Activated CD8-positive, alpha-beta memory T cell treated with anti-CD3 and anti-CD28 coated beads for 4 hours (primary cell): Measurements from ENCODE around the gene SLC6A7.

Experiments used
- DNase-seq, 2 donors: peaks; one replicate each; pipeline ENCODE4 v3.0.0-alpha.2; 2020; ENCODE audit warnings: low read depth in 2 of 2

The SLC6A7 gene

DNA sequence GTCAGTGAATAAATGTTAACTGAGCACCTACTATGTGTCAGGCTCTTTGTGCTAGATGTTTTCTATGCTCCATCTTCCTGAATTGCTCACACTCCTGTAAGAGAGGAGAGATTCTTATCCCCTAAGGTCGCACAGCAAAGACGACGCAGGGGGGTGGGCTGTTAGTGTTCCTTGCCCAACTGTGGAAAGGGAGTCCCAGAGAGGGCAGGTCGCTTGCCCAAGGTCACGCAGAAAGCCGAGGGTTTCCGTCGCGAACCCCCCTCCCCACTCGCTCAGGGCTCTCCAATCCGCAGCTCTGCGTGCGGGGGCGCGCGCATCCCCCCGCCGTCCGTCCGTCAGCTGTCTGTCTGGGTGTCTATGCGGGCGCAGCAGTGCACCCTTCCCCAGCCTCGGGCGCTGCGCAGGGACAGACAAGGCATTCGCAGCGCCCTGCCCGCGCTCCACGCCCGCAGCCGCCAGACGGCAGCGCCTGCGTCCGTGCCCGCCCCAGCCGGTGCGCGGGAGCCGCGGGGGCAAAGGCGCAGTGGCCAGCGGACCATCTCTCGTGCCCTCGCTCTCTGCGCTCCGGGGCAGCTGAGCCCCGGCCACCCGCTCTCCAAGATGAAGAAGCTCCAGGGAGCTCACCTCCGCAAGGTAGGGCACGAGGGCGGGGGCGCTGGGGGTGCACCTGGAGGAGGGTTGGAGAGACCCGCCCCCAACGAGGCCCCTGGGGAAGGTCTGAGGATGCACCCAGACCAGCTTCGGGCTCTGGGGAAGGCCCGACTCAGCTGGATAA, at the start of gene SLC6A7:
Gene SLC6A7, plus strand, starts transcription at position 335 of the 775 bp plus-strand sequence. Its CDS starts 266 bp downstream, at position 601.
- DNase-seq: no peak

DNA sequence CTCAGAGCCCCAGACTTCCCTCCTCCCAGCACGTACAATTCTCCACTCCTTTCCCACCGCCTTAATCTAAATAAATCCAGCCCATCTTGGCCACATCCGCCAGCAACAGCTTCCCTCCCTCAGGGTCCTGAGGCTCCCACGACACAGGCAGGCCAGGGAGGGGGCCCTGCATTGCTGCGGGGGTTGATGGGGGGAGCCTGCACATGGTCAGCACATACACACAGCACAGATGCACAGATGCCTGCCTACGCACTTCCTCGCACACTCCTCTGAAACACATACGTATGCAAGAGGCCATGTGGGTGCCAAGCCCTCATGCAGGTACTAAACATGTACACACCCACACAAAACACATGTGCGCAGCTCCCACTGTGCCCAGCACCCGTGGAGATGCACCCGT, 49.0 kb upstream of the SLC6A7 start:
- DNase-seq: no peak

DNA sequence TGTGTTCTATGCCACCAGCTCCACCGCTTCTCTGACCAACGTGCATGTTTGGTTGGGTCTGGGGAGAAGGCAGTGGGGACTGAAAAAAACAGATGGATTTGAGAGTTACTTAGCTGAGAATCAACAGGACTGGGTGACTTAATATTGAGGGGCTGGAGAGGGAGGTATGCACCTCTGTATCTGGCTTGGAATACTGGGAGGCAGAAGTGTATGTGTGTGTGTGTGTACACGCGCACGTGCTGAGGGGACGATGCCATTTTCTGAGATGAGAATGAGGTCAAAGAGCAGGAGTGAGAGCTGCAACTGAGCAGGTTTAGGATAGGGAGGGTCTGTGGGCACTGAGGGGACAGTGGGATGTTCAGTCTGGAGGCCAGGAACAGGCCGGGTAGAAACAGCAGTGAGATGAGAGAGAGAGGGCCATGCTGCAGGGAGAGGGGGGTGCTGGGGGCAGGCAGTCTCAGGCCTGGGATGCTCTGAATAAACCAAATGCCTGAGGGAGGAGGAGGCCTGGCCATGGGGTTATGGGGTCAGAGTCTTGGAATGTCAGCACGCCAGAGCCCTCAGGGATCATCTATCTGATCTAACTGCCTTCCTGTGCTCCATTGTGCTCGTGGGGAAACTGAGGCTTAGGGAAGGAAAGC, 48.2 kb upstream of the SLC6A7 start:
- DNase-seq: no peak

DNA sequence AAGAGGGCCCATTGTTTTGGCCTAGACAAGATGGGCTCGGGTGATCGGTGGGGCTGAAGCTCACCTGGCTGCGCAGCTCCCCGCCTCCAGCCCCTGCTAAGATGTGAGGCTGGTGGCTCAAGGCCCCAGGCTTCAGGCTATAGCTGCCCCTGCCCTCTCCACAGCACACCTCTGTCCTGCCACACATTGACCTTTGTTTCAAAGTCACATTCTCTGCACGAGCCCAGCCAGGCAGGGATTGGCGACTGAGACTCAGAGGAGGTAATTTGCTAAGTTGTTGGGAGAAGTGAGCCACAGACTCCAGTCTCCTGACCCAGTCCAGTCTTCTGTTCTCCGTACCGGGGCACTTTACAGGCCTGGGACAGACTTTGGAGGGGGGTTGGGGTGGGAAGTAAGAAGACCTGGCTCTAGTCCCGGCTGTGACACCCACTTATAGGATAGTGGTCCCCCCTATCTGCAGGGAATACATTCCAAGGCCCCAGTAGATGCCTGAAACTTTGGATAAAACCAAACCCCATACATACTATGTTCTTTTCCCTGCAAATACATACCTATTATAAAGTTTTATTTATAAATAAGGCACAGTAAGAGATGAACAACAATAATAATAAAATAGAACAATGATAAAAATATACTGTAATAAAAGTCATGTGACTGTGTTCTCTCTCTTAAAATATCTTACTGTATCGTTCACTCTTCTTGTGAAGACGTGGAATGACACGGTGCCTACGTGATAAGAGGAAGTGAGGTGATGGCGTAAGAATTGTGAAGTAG, 47.5 kb upstream of the SLC6A7 start:
- DNase-seq: no peak

DNA sequence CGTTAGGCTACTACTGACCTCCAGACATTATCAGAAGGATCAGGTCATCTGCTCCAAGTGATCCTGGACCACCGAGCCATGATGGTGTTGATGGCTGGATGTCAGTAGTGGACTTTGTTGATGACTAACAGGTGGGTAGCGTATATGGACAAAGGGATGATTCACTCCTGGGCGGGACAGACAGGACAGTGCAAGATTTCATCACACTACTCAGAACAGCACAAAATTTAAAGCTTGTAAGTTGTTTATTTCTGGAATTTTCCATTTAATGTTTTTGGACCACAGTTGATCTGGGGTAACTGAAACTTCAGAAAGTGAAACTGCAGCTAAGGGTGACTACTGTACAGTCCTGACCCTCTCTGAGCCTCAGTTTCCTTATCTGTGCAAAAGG, 46.9 kb upstream of the SLC6A7 start:
- no peak for DNase-seq

DNA sequence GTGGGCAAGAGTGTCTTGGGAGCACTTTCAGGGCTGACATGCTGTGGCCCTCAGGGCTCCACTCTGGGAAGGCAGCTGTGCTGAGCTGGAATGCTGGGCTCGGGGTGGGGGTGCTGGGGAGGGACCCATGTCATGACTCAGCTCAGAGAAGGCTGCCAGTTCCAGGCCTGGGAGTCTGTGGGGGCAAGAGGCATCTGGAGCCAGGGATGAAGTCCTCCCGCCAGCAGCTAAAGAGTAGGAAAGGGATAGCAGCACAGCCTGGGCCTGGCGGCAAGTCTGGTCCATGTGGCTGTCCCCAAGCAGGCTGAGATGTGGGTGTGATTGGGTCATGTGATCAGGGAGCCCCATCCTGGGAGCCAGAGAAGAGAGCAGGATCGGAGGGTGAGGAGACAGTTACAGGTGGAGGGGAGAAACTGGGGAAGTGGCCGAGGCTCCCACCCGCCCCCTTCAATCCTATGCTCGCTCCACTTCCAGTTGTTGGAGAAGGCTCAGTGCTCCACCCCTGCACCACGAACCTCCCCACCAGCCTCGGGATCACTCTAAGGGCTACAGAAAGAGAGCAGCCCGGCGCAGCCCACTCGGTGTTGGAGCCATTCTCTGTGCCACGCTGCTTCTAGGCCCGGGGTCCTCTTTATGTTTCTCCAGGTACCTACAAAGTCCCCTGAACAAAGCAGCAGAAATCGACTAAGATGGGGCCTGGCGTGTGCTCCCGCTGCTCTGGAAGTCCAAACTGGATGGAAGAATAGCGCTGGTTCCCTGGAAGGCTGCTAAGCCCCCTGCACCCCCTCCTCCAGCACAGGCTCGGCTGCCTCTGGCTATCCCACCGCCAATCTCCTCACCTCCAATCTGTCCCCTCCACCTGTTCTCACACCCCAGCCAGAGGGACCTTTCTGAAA, 46.3 kb upstream of the SLC6A7 start:
- no peak for DNase-seq

DNA sequence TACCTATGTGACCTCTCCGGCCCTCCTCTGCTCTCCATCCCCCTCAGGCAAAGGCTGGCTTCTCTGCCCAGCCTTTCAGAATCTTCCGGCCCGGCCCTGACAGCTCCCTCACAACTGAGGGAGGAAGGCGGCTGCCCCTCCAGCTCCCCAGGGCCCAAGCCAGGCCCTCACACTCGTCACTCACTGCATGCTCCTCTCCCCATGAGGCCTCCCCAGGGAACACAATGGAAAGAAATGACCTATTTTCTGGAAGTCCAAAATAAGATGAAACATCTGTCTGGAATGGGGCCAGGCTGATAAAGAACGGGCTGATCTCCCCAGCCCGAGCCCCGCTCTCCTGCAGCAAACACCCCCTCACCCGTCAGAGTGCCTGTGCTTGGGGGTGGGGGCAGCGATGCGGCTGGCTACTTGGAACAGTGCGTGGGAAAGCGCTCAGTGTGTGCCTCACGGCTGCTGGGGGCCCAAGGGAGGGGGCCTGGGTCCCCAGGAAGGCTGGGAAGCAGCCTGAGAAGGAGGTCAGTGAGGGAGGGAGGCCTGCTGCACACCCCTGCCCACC, 45.5 kb upstream of the SLC6A7 start:
- DNase-seq: no peak

DNA sequence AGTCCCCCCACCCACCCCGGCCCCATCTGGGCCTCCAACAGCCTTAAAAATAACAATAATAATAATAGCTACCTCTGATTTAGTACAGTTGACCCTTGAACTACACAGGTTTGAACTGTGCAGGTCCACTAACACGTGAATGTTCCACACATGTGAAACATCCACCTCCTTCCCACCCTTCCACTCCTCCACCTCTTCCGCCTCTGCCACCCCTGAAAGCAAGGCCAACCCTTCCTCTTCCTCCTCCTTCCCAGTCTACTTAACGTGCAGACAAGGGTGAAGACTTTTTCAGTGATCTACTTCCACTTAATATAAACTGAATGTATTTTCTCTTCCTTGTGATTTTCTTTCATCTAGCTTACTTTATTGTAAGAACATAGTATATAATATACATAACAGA, 45.0 kb upstream of the SLC6A7 start:
- no peak for DNase-seq

DNA sequence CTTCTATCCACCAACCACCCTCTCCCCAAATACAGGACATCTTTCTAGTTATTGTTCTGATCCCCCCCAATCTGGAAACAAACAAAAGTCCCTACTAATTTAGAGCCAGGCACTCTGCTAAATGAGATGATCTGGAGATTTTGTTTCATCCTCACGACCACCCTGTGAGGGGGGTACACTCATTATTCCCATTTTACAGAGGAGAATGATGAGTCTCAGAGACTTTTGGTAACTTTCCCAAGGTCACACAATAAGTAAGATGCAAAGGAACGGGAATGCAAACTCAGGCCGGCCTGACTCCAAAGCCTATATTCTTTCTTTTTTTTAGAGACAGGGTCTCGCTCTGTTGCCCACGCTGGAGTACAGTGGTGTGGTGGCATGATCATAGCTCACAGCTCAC, 43.6 kb upstream of the SLC6A7 start:
- no peak for DNase-seq

DNA sequence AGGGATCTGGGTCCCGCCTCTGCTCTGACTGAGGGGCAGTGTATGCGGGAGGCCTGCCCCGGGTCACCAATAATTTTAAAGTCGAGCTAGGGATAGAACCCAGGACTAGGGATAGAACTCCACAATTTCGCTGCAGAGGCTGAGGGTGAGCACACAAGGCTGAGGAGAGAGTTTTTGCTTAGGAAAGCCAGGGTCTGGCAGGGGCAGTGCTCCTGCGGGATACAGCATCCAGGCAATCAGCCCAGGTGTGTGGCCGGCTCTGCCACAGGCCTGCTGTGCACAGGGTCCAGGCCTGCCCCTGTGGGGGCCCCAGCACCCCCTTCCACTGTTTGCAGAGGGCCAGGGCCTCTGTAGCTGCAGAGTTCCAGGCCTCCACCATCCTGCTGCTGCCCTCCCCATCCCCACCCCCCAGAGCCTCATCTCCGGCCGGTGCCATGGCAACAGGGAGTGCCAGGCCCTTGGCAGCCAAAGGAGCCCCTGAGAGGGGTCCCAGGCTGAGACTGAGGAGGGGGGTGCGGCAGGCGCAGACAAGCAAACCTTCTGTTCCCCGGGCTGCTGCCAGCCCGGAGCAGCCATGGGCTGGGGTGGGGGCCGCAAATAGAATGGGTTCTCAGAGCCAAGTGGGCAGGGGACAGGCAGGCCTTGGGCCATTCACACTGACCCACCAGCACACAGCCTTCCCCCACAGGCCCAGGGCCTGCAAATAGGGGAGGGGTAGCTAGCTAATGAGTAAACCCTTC, 42.8 kb upstream of the SLC6A7 start:
- DNase-seq: no peak

DNA sequence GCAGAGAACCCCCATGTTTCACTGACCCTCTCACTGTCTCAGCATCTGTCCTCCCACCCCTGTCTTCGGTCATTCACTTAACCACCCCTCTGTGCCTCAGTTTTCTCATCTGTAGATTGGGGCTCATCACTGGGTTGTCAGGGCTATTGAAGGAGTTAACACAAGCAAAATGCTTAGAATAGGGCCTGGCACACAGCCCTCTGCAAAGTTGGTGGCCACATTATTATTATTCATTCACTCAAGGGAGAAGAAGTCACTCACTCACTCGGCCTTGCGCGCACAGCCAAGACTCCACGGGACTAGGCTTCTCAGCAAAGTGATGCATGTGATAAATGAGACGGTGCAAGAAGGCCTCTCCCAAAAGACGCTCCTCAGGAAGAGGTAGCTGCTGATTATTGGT, 42.2 kb upstream of the SLC6A7 start:
- DNase-seq: no peak

DNA sequence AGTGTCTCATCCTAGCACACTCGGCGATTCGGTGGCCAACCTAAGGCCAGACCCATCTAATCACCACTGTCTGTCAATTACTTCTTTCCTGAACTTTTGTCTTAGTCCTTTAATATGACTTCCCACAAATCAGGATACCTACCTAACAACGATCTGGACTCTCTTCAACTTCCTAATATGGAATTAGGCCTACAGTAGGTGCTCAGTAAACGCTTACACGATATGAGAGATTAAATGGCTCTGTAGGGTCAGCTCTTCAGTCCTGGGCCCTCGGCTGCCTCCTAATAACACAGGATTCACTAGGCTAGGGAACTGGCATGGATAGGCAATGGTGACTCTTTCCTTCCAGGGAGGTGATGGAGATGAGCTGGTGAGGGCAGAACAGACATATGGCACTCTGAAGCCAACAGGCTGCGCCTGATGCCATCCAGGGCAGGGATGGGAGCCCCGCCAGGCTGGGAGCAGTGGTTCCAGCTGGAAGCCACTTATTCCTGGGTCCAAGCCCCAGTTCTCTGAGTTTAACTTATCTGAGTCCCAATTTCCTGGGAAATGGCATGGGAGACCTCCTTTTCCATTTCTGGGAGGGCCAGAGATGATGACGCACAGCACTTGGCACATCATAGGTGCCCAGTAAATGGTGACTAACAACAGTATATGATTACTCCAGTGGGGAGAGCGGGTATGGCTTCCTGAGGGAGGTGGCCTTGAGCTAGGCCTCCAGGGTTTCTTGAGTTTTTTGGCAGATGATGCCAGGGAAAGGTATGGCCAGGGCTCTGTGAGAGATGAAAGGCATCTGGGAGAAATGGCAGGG, 41.5 kb upstream of the SLC6A7 start:
- DNase-seq: no peak

DNA sequence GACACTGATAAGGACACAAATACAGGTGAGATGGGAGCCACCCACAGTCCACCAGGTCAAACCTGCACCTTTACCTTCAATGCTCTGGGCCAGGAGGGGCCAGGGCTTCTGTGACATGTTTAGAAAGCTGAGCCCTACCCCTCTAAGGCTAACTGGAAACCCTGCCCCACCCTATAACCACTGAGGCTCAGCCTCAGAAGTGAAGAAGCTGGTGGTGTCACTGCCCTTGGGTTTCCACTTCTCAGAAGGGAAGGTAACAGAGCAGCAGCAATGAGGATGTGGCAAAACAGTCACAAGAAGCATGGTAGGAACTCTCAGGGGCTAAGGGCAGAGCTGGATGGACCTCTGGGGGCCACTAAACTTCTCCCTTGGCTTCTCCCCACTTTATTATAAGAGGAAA, 40.2 kb upstream of the SLC6A7 start:
- DNase-seq: no peak

DNA sequence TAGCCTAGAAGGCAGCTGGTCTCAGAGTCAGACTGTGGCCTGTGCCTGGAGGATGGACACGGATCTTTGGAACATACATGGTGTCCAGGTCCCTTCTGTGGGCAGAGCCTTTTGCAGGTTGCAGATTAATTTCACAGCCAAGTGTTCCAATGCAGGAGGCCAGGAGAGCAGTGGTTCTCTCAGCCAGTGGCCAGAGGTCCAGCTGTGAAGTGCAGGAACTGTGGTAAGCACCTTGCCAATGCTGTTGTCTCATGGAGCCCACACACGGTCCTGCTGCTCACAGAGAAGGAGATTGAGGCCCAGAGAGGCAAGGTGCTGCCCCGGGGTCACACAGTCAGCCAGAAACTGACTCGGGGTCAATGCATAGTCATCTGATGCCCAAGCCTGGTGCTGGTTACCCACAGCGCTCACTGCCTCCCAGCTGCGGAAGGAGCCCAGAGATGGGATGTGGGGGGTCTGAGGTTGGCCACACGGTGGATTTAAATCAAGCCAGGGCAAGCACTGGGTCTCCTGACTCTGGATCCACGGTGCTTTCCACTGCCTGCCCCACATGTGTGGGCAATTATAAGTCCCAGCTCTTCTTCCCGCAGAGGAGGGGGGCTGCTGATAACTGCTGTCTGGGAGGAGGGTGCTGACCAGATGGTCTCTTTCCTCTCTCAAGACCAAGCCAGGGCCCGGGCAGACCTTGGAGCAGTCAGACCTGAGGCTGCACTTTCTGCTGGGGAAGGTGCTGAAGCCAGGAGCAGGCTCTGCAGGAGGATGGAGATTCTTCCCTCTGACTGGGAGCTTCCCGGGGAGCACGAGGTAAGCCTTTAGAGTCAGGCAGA, 37.0 kb upstream of the SLC6A7 start:
- no peak for DNase-seq

DNA sequence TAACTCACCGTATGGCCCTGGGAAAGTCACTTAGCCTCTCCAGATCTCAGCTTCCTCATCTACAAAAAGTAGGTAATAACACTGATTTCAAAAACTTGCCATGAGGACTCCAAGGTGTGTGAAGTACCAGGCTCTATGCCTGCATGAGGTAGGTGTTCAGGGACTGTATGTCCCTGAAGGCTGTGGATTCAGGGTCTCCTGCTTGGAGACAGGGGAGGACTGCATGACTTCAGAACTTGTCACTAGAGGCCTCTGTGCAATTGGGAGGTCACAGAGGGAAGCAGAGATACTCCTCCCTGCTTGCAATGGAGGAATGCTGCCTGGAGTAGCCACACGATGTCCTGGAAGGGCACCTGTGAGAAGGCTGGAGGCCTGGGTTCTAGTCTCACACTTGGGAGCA, 36.4 kb upstream of the SLC6A7 start:
- no peak for DNase-seq

DNA sequence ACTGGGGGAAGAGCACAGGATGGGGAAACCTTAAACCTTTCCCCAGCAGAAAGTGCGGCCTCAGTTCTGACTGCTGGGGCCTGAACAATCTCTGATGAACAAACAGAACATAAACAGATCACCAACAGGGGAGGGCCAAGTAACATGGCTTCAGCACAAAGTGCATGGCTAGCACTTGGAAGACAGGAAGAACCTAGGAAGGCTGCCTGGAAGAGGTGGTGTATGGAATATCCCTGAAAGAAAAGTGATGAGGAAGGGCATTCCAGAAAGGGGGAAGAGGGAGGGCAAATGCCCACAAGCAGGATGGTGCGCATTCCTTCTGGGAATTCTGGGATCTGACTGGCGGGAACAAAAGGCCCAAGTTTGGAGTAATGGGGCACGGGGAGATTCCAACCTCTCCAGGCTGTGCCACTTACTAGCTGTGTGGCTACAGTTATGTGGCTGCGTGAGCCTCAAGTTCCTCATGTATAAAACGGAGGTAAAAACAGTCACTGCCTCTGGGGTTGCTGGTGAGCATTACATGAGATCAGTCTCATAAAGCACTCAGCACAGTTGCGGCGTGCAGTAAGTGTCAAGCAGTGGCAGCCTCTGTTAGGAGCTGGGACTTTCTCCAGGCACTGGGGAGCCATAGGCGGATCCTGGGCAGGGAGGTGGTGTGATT, 35.8 kb upstream of the SLC6A7 start:
- DNase-seq: no peak

DNA sequence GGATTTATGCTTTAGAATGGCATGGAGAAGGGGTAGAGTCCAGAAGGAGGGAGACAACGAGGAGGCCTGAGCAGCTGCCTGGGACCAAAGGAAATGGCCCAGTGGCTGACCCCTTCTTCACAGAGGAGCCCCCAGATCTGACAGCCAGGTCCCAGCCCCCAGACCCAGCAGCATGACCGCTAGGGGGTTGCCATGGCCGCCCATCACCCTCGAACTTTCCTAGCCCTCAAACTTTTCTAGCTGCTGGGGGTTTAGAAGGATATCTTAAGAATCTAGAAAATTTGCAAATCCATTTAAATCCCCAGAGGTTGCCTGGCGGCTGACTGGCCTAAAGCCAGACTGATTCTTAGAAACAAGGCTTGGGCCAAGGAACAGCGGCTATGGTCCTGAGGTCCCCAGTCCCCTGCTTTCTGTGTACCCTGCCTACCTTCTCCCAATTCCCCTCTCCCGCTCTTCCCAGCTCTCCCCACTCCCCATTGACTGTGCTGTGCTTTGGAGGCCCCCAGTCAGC, 35.2 kb upstream of the SLC6A7 start:
- DNase-seq: no peak
